ENCODE data around the gene RBMY1A1.
"Not testable (repeated sequence)": the region's sequence is repeated elsewhere in the genome, so short reads cannot be mapped to it uniquely, and the experiment has no call there.

RBMY1A1 gene

GRCh38 chrY:21534579-21534978 lies at the start of gene RBMY1A1:
RBMY1A1 (plus strand) TSS chrY:21534879; CDS start chrY:21536892, 2,013 bp downstream.
- not testable (repeated sequence) for DNase-seq

- DNase-seq = not testable (repeated sequence)
Observed at GRCh38 chrY:21511038-21511437, 23.6 kb upstream of the RBMY1A1 start, which contains the start of gene RBMY1B. RBMY1B (plus strand) TSS chrY:21511338; CDS start chrY:21513351, 2,013 bp downstream.

- DNase-seq = not testable (repeated sequence)
Observed at GRCh38 chrY:21559316-21559984, 24.8 kb downstream of the RBMY1A1 start.

- DNase-seq = no peak
Observed at GRCh38 chrY:21585449-21585848, 50.8 kb downstream of the RBMY1A1 start.

- not testable (repeated sequence) for DNase-seq
Observed at GRCh38 chrY:21586454-21586853, 51.8 kb downstream of the RBMY1A1 start.

- DNase-seq = no peak
Observed at GRCh38 chrY:21592059-21592458, 57.4 kb downstream of the RBMY1A1 start.

- DNase-seq = not testable (repeated sequence)
Observed at GRCh38 chrY:21596287-21596686, 61.6 kb downstream of the RBMY1A1 start.

Data from fibroblast of skin of right biceps (primary cell).